ENCODE measurements around the gene DIS3.

DNA sequence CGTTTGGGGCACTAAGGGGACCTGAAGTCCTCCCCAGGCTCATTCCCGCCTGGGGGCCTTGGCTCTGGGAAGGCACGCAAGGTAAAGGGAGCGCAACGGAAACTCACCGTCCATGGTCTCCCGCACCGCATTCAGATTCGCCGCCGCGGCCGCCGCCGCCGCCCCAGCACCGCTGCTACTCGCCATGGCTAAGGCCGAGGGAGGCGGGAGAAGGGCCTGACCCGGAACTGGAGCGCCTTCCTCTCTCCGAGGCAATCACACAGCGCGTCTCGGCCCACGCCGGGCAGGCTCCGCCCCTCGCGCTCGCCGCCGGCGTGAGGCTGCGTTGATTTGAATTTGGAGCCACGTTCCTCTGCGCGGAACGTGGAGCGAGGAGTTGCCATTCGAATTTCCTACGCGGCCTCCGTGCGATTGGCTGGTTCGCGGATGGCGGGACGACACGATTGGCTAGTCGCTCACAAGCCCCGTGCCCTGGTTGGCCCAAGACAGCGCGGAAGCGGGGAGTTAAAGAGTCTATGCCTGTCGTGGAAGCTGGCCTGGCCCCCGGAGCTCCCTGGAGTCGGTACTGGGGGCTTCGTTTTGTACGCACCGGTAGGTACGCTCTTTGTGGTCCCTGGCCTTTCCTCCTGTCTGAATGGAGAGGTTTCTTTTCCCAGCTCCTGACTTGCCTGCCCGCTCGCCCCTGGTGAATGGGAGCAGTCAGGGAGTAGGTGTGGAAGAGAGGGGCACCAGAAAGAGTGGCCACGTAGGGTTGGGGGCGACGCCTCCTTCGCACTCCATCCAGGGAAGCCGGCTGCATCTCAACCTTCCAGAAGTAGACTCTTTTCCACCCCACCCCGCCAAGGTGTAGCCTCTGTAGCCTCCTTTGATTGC, 54.0 kb downstream of the DIS3 start, which contains the start of the genes BORA and MZT1:
- TF ChIP-seq, protein P1, sequence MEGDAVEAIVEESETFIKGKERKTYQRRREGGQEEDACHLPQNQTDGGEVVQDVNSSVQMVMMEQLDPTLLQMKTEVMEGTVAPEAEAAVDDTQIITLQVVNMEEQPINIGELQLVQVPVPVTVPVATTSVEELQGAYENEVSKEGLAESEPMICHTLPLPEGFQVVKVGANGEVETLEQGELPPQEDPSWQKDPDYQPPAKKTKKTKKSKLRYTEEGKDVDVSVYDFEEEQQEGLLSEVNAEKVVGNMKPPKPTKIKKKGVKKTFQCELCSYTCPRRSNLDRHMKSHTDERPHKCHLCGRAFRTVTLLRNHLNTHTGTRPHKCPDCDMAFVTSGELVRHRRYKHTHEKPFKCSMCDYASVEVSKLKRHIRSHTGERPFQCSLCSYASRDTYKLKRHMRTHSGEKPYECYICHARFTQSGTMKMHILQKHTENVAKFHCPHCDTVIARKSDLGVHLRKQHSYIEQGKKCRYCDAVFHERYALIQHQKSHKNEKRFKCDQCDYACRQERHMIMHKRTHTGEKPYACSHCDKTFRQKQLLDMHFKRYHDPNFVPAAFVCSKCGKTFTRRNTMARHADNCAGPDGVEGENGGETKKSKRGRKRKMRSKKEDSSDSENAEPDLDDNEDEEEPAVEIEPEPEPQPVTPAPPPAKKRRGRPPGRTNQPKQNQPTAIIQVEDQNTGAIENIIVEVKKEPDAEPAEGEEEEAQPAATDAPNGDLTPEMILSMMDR (IDR thresholded peaks at IDR 0.05): no peak
- TF ChIP-seq POLR2A (IDR thresholded peaks at IDR 0.05): peak in 1 of 2 donors; percentile 9
